ENCODE measurements around the gene KRT7.

DNA sequence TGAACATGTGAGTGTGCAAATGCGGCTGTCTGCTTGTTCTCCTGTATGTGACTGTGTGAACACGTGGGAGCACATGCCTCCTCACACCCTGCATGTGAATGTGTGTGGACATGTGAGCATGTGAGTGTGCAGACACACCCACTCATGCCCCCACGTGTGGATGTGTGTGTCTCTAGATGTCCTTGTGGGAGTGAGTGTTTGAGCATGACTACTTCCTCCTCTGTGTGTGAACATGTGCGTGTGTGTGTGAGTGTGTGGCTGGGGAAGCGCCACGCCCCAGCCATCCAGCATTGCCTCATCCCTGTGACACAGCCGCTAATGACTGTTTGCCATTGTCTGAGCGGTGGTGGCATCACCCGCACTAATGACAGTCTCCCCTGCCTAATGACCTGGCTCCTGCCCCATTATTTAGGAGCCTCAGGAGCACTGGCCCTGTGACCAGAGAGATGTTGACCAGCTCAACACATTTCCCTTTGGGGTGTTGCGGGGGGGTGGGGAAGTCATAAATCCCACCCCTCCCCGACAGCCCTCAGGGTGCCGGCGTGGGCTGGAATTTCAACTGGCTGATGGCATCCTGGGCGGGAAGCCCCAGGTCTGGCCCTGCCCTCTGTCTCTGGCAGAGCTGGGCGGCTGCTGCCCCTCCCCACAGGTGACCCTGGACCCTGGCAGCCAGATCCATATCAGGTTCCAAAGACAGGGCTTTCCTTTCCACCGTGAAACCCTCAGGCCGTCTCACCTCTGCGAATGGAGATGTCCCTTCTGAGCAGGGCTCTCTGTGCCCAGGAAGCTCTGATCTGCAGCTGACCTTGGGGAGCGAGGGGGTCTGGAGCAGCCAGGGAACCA lies 29.7 kb upstream of the KRT7 start:
- TF ChIP-seq EZH2phosphoT487 (IDR thresholded peaks at IDR 0.05; ENCODE audit: borderline replicate concordance, low read depth): no peak
- TF ChIP-seq, protein P1, sequence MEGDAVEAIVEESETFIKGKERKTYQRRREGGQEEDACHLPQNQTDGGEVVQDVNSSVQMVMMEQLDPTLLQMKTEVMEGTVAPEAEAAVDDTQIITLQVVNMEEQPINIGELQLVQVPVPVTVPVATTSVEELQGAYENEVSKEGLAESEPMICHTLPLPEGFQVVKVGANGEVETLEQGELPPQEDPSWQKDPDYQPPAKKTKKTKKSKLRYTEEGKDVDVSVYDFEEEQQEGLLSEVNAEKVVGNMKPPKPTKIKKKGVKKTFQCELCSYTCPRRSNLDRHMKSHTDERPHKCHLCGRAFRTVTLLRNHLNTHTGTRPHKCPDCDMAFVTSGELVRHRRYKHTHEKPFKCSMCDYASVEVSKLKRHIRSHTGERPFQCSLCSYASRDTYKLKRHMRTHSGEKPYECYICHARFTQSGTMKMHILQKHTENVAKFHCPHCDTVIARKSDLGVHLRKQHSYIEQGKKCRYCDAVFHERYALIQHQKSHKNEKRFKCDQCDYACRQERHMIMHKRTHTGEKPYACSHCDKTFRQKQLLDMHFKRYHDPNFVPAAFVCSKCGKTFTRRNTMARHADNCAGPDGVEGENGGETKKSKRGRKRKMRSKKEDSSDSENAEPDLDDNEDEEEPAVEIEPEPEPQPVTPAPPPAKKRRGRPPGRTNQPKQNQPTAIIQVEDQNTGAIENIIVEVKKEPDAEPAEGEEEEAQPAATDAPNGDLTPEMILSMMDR (IDR thresholded peaks at IDR 0.05): no peak

All from SK-N-SH (cell line).